Hepatocyte (in vitro differentiated cells): ENCODE results near the gene NME1. TPM values are rescaled to one million over a fixed set of nuclear protein-coding genes. Genes with fewer than 3 reads are reported as not detected.
"Not testable (repeated sequence)": the region's sequence is repeated elsewhere in the genome, so short reads cannot be mapped to it uniquely, and the experiment has no call there.

Experiments used
- DNase-seq: peaks from one replicate; pipeline ENCODE4 v3.0.0-alpha.2; 2016; ENCODE audit warnings: low spot score
- H2AFZ ChIP-seq: fragments of 200-600 bp; sonication (generic); 2 replicates; pipeline ENCODE4 v1.6.0; 2016; ENCODE audit warnings: antibody characterized with exemption, mild to moderate bottlenecking
- H3K27ac ChIP-seq: fragments of 200-600 bp; sonication (generic); 2 replicates; pipeline ENCODE4 v1.5.1; 2016; ENCODE audit warnings: mild to moderate bottlenecking
- H3K27me3 ChIP-seq: fragments of 200-600 bp; sonication (generic); 2 replicates; pipeline ENCODE4 v1.6.1; 2016
- H3K36me3 ChIP-seq: fragments of 200-600 bp; sonication (generic); replicated peaks from 2 replicates; pipeline ENCODE4 v1.5.1; 2016; ENCODE audit warnings: low read depth; ENCODE audit not compliant: insufficient read depth
- H3K4me1 ChIP-seq: fragments of 200-600 bp; sonication (generic); 2 replicates; pipeline ENCODE4 v1.5.1; 2016; ENCODE audit warnings: mild to moderate bottlenecking, moderate library complexity; ENCODE audit not compliant: insufficient read depth
- H3K4me2 ChIP-seq: fragments of 200-600 bp; sonication (generic); 2 replicates; pipeline ENCODE4 v1.6.0; 2016
- H3K4me3 ChIP-seq: fragments of 200-600 bp; sonication (generic); 2 replicates; pipeline ENCODE4 v1.5.1; 2016; ENCODE audit warnings: mild to moderate bottlenecking
- H3K79me2 ChIP-seq: fragments of 200-600 bp; sonication (generic); 2 replicates; pipeline ENCODE4 v1.6.0; 2017; ENCODE audit warnings: mild to moderate bottlenecking
- H3K9me2 ChIP-seq: fragments of 200-600 bp; sonication (generic); replicated peaks from 2 replicates; pipeline ENCODE4 v1.6.0; 2017; ENCODE audit warnings: mild to moderate bottlenecking; ENCODE audit not compliant: insufficient read depth
- H3K9me3 ChIP-seq: fragments of 200-600 bp; sonication (generic); 2 replicates; pipeline ENCODE4 v1.5.1; 2016; ENCODE audit warnings: low read depth, mild to moderate bottlenecking
- H4K20me1 ChIP-seq: fragments of 200-600 bp; sonication (generic); 2 replicates; pipeline ENCODE4 v1.6.0; 2016; ENCODE audit warnings: mild to moderate bottlenecking; ENCODE audit not compliant: insufficient read depth, poor library complexity, severe bottlenecking
- CTCF ChIP-seq: fragments of 200-600 bp; sonication (generic); IDR thresholded peaks from 2 replicates; pipeline ENCODE4 v1.5.1; 2016; ENCODE audit warnings: antibody characterized with exemption, mild to moderate bottlenecking; ENCODE audit not compliant: poor library complexity
- EZH2 ChIP-seq: fragments of 200-600 bp; sonication (generic); IDR thresholded peaks from 2 replicates; pipeline ENCODE4 v1.6.1; 2016; ENCODE audit warnings: antibody characterized with exemption, mild to moderate bottlenecking, borderline replicate concordance
- EZH2phosphoT487 ChIP-seq: fragments of 200-600 bp; sonication (generic); IDR thresholded peaks from one replicate; pipeline ENCODE4 v1.6.1; 2018; ENCODE audit warnings: antibody characterized with exemption, mild to moderate bottlenecking, low read depth, moderate library complexity; ENCODE audit not compliant: unreplicated experiment, severe bottlenecking
- WGBS: methylation state at CpG from one replicate; pipeline ENCODE4 v1.1.6; 2016; ENCODE audit warnings: low lambda C conversion rate; ENCODE audit errors: missing lambda C conversion rate; 5-methylcytosine and 5-hydroxymethylcytosine counted together
- polyA plus RNA-seq: library from polyadenylated mRNA; unstranded; fragments of >200 nt; fragmentation: Nextera tagmentation; extraction: Ambion mirVana; gene quantifications from 2 replicates; pipeline ENCODE4 v1.2.1, GENCODE V29; 2016
- total RNA-seq: library from RNA; depleted of rRNA; stranded (reverse); fragments of >200 nt; gene quantifications from 2 replicates; pipeline ENCODE4 v1.2.3, GENCODE V29; 2014

The NME1 gene
- total and polyA plus RNA-seq, 2 experiments from 2014 or later = 50.9 to 122 TPM

- H3K4me3 ChIP-seq = peak within 1 kb of the TSS; percentile 97
- peak within 1 kb of the TSS; percentile 87 for H3K4me2 ChIP-seq
- H3K36me3 ChIP-seq = no peaks in the 10 kb centered on the region
- no peaks in the 10 kb centered on the region for H3K9me3 ChIP-seq
- peak; percentile 99 for DNase-seq
- peaks cover 37% of the 10 kb centered on the region for H4K20me1 ChIP-seq
- H2AFZ ChIP-seq = peak within 1 kb of the TSS; percentile 48
- no peaks in the 10 kb centered on the region for H3K27me3 ChIP-seq
- WGBS = 1% methylated on average over 21 of the region's 68 CpGs
- TF ChIP-seq CTCF = no peak
- TF ChIP-seq EZH2phosphoT487 = no peak
- TF ChIP-seq EZH2 = no peak
- peaks cover 46% of the 10 kb centered on the region for H3K79me2 ChIP-seq
- peak within 1 kb of the TSS; percentile 100 for H3K27ac ChIP-seq
- no peaks in the 10 kb centered on the region for H3K9me2 ChIP-seq
- H3K4me1 ChIP-seq = peaks cover 23% of the 10 kb centered on the region
Observed at GRCh38 chr17:51120739-51121619, 32.4 kb upstream of the NME1 start, which contains the start of gene SPAG9. Gene SPAG9, minus strand, starts transcription at chr17:51120868. Its CDS starts 212 bp downstream, at chr17:51120656.

- peaks cover 23% of the 10 kb centered on the region for H3K4me1 ChIP-seq
- peak overlapping the region; percentile 100 for H3K27ac ChIP-seq
- H3K79me2 ChIP-seq = peaks cover 37% of the 10 kb centered on the region
- peak overlapping the region; percentile 57 for H2AFZ ChIP-seq
- no peaks in the 10 kb centered on the region for H3K36me3 ChIP-seq
- no peaks in the 10 kb centered on the region for H3K9me3 ChIP-seq
- H3K4me2 ChIP-seq = peak overlapping the region; percentile 86
- DNase-seq = peak; percentile 97
- no peak for TF ChIP-seq EZH2
- 12% methylated on average over 23 of the region's 23 CpGs for WGBS
- H3K9me2 ChIP-seq = no peaks in the 10 kb centered on the region
- peaks cover 28% of the 10 kb centered on the region for H4K20me1 ChIP-seq
- H3K27me3 ChIP-seq = no peaks in the 10 kb centered on the region
- H3K4me3 ChIP-seq = peak overlapping the region; percentile 52
Observed at GRCh38 chr17:51121620-51122472, 31.5 kb upstream of the NME1 start.

- Histone ChIP-seq H3K4me1 (peaks cover 23% of the 10 kb centered on the region), H3K27ac (peak overlapping the region; percentile 100), H3K79me2 (peaks cover 29% of the 10 kb centered on the region), H3K4me2 (peak overlapping the region; percentile 86), H4K20me1 (peaks cover 21% of the 10 kb centered on the region)
- not testable (repeated sequence) for H3K9me2 ChIP-seq, H3K9me3 ChIP-seq, DNase-seq, H3K4me3 ChIP-seq, H2AFZ ChIP-seq, H3K36me3 ChIP-seq, H3K27me3 ChIP-seq
- 85% methylated on average over 10 of the region's 10 CpGs for WGBS
Observed at GRCh38 chr17:51122473-51123115, 30.8 kb upstream of the NME1 start.

- WGBS = 82% methylated on average over 5 of the region's 5 CpGs
Observed at GRCh38 chr17:51124640-51125503, 28.5 kb upstream of the NME1 start.

More at GRCh38 chr17:51124640-51125503, 28.5 kb upstream of the NME1 start:
- Histone ChIP-seq H3K4me2 (peak overlapping the region; percentile 26), H3K4me1 (peaks cover 16% of the 10 kb centered on the region), H3K27me3 (no peaks in the 10 kb centered on the region), H2AFZ (no peak overlapping the region), H3K79me2 (peaks cover 7% of the 10 kb centered on the region), H3K9me3 (no peaks in the 10 kb centered on the region), H3K4me3 (no peak overlapping the region), H3K9me2 (no peaks in the 10 kb centered on the region), H3K36me3 (no peaks in the 10 kb centered on the region), H3K27ac (peak overlapping the region; percentile 95), H4K20me1 (no peaks in the 10 kb centered on the region)
- no peak for DNase-seq
- TF ChIP-seq EZH2phosphoT487 (no peak), EZH2 (no peak), CTCF (no peak)
